GM19395 (cell line): ENCODE data around the gene CASD1.

Source experiments
- ATAC-seq: cut with Tn5 transposase; IDR thresholded peaks from one replicate; pipeline ENCODE4 v1.9.1; 2021; ENCODE audit warnings: mild to moderate bottlenecking, moderate library complexity; ENCODE audit not compliant: unreplicated experiment

CASD1 gene

DNA sequence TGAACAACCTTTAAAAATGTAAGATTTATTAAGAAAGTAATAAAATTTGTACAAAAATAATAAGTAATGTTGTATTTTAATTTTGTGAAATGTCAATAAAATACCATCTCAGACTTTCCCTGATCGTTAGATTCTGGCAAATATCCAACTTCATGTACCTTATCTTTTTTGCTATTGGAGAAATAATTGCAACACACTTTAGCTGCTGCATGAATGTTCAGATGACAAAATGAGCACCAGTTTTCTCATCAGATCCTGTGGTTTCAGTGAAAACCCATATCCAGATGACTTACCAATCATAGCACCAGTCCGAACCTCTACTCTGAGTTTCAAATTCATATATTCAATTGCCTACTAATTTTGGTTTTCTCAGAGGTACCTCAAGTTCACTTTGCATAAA is 69.9 kb downstream of the CASD1 start:
- ATAC-seq = no peak

DNA sequence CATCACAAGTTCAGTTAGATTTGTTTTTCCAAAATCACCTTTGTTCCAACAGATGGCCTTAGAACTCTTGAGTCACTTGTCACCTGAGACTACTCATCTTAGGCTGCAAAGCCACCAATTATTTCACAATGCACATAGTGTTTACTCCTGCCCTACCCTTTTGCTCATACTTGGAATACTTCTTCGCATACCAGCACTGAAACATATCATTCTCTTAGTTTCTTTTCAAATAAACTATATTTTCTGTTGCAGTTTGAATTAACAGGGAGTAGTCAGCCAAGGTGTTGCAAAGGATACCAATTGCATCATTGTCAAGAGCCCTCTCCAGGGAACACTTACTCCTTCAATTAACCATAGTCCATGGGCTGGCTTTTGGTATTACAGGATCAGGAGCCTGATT is 71.0 kb downstream of the CASD1 start:
- no peak for ATAC-seq

DNA sequence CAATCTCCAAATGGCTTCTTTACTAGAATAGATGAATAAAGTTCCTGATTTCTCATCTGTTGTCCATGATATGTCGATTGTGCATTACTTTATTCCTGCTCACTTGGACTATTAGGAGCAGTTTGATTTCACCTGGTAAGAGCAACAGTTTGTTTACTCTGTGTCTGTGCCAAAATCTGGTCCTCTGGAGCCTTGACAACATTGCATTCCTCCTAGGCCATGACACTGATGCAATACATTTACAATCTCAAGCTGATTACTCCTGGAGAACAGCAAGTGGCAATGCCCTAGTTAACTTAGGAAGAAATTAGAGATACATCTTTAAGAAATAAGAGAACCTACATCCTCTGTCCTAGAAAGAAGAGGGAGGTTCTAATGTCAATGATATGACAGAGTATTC is 74.5 kb downstream of the CASD1 start:
- no peak for ATAC-seq

DNA sequence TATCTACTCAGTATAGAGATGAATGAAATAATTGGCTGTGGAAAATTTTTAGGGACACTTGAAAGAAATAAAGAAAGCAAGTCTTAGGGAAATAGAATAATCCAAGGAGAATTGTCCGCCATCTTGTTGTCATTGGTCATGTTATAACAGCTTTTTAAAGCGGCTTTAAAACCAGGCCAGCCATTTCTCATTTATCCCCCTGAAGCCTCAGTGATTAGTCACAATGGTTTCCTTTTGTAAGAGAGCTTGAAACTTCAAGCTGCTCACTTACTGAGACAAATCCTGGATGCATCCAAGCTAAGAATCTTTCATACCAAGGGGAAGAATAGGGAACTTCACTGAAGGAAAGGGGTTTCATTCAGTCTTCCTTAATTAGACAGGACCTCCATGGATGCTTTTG is 78.5 kb downstream of the CASD1 start:
- no peak for ATAC-seq

DNA sequence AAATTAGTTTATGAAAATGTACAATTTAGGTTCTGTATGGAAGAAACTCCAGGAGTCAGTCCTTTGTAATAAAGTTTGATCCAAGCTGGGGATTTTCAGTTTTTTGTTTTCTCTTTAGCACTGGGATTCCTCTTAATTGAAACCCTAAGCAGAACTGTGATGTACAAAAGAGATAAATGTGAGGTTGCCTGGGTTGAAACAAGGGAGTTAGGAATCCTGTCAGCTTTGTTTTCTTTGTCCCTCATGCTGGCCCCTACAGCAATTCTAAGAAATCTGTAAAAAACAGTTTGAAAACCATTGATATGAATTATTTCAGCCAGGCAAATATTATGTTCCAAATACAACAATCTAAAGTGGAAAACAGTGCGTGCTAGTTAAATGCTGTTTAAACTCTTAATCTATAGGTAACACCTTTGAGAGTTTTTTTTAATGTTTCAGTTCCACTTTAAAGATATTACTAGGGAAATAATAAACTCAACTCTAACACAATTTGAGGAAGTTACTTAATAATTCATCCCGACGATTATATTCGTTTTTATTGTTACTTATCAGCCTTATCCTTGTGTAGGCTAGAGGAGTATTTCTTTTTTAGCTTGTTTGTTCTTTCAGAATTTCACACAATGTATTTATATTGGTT is 81.0 kb downstream of the CASD1 start:
- no peak for ATAC-seq

DNA sequence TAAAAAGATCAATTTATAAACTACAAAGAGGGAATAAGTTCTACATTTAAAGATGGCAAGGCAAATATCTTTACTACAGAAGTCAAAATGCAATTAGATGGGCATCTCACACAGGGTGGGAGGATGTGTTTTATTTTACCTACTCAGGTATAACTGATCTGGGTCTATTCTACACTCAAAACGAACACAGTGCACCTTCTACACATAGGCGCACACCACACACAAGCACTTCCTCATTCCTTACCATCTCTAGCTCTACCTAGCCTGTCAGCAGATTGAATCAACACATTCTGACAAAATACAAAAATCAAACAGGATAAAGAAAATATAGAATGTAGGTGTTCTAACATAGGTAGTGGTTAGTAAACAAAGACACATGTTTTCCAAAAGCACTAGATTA is 81.6 kb downstream of the CASD1 start:
- peak; percentile 74 for ATAC-seq

DNA sequence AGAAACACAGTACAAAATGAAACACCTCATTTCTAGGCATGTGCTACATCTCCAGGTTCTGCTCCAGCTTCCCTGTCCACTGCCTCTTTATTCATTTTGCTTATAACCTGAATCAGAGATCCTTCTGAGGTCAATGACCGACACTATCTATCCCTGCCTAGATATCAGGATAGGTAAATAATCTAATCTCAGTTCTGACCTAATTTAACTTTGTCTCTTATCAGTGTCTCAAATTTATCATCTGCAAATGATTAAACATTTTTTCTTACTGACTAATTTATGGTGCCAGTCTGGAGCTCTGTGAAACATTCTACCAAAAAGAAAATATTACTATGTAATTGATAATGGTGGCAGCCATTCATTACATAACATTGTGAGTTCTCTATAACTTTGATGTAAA is 85.3 kb downstream of the CASD1 start:
- no peak for ATAC-seq

DNA sequence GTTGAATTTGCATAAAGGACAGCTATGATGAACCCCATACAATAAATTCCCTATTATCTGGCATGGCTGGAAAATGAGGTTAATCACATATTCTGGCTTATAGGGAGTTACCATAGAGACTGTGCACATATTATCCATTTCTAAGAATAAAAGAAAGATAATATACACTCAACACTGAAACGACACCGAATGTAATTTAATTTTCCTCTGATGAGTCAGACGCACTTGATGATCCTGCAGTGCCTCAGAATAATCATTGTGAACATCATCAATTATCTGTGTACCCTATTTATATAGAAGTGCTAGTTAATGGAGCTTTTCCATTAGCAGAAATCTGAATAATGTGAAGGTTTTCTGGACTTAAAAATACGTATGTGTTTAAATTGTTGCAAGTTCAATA is 86.1 kb downstream of the CASD1 start:
- no peak for ATAC-seq

DNA sequence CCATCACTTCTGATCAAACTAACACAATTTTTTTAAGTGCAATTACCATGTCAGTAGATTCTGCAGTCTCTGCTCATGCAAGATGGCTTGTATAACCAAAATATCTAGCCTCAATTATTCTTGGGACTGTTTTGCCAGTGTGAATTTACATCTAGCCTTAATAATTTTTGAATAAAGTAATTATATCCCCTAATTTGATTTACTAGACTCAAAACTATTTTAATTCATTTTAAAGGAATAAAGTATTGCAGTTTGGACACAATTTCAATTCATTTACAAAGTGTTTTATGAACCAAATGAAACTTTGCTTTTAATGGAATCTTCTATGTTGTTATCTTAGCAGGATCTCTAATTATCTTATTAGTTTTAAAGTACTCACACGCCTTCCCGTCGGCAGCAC is 90.7 kb downstream of the CASD1 start:
- ATAC-seq = no peak

DNA sequence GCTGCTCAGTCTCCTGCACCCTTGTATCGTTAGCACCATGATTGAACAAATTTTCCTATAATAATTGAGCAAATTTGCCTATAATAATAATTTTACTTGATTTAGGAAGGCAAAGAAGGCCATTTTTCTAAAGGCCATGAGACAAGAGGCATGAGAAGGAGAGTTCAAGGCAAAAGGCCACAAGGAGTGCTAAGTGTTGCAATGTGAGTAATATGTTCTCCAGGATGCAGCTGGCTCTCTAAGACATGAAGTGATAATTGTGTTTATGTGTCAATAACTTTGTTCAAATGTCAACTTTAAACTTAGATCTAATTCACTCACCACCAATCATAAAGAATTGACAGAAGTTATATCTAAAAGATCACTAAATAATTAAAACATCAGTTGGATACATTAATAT is 92.6 kb downstream of the CASD1 start:
- no peak for ATAC-seq

DNA sequence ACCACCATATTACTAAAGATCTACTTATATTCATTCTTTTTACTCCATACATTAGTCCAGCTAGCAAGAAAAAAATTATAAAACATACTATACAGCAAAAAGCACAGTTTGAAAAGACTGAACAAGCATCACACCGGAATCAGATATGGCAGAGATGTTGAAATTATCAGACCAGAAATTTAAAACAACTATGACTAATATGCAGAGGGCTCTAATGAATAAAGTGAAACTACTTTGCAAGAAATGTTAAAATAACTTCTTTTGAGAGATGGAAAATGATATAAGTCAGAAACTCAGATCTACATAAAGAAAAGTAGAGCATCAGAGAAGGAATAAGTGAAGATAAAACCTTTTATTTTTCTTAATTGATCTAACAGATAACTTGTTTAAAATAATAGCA is 95.4 kb downstream of the CASD1 start:
- no peak for ATAC-seq
